HL-60 (cell line): ENCODE measurements around the gene NFU1.

Experiments
- DNase-seq, 2 experiments: peaks; one replicate each; pipeline ENCODE4 v3.0.0-alpha.2; 2010 to 2020; ENCODE audit warnings: low read depth in 1 of 2, low spot score in 1 of 2
- H3K27ac ChIP-seq: fragments of 250-450 bp; sonication (Bioruptor Pico); replicated peaks from 2 replicates; pipeline ENCODE4 v1.5.1; 2020; ENCODE audit warnings: mild to moderate bottlenecking, moderate library complexity
- H3K27me3 ChIP-seq: fragments of 250-450 bp; sonication (Bioruptor Pico); 2 replicates; pipeline ENCODE4 v1.5.1; 2021; ENCODE audit warnings: mild to moderate bottlenecking, moderate library complexity; ENCODE audit not compliant: insufficient read depth, poor library complexity, severe bottlenecking
- H3K4me3 ChIP-seq: replicated peaks from 2 replicates; pipeline ENCODE4 v1.5.1; 2011; ENCODE audit warnings: mild to moderate bottlenecking, control low read depth, low read length; ENCODE audit not compliant: insufficient read depth
- CTCF ChIP-seq: IDR thresholded peaks from one replicate; pipeline ENCODE4 v1.5.1; 2011; ENCODE audit warnings: low read length, control low read depth, inconsistent platforms; ENCODE audit not compliant: insufficient read depth
- GABPA ChIP-seq: IDR thresholded peaks from 2 replicates; pipeline ENCODE4 v1.6.1; 2012; ENCODE audit warnings: low read depth
- POLR2AphosphoS5 ChIP-seq: IDR thresholded peaks from 2 replicates; pipeline ENCODE4 v1.6.1; 2012; ENCODE audit warnings: low read depth
- REST ChIP-seq: IDR thresholded peaks from 2 replicates; pipeline ENCODE4 v1.6.1; 2012; ENCODE audit warnings: low read depth; ENCODE audit not compliant: insufficient replicate concordance
- SPI1 ChIP-seq: IDR thresholded peaks from 2 replicates; pipeline ENCODE4 v1.6.1; 2012; ENCODE audit warnings: low read depth, mild to moderate bottlenecking, borderline replicate concordance

Gene NFU1

GRCh38 chr2:69482471-69482870 is 45.2 kb upstream of the NFU1 start:
- no peak for DNase-seq
- Histone ChIP-seq H3K4me3 (no peak overlapping the region), H3K27ac (no peak overlapping the region), H3K27me3 (no peaks in the 10 kb centered on the region)
- TF ChIP-seq POLR2AphosphoS5 (no peak), GABPA (no peak), REST (no peak), CTCF (no peak), SPI1 (no peak)

- no peak for TF ChIP-seq POLR2AphosphoS5
- no peak for TF ChIP-seq REST
- no peak for TF ChIP-seq SPI1
- no peak for TF ChIP-seq GABPA
- TF ChIP-seq CTCF: no peak
- Histone ChIP-seq H3K27me3 (no peaks in the 10 kb centered on the region), H3K4me3 (no peak overlapping the region), H3K27ac (no peak overlapping the region)
- DNase-seq: no peak
Measured at GRCh38 chr2:69481421-69481820, 44.2 kb upstream of the NFU1 start.

GRCh38 chr2:69477627-69478026 is 40.4 kb upstream of the NFU1 start:
- Histone ChIP-seq H3K27me3 (no peaks in the 10 kb centered on the region), H3K4me3 (no peak overlapping the region), H3K27ac (no peak overlapping the region)
- DNase-seq: no peak
- TF ChIP-seq SPI1 (no peak), CTCF (no peak), GABPA (no peak), REST (no peak), POLR2AphosphoS5 (no peak)
